NK-92 (cell line): ENCODE measurements around the gene WDFY4.

ENCODE experiments used
- DNase-seq: peaks from one replicate; lab custom pipeline; 2025; ENCODE audit not compliant: unreplicated experiment; lab: John Stamatoyannopoulos, UW

WDFY4 gene

DNA sequence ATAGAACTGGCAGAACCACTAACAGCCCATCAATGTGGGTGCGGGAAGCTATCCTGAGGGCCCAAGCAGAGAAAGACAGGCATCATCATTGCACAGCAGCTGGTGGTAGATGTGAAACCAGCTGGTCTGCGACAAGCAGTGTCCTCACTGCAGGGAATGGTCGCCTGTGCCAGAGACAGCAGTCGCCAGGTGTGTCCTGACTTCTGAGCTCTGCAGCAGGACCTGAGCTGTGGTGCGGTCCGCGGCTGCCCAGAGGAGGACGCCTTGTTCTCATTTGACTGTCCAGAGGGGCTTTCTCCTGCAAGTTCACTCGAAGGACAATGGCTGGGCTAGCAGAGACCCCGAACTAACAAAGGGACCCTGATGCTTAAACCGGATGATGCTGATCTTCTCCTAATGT is 157.6 kb downstream of the WDFY4 start:
- no peak for DNase-seq

- no peak for DNase-seq
Measured at GRCh38 chr10:48843198-48843597, 158.5 kb downstream of the WDFY4 start.

- DNase-seq, result no peak
Measured at GRCh38 chr10:48844616-48845015, 159.9 kb downstream of the WDFY4 start.

- DNase-seq, result no peak
Measured at GRCh38 chr10:48845512-48845911, 160.8 kb downstream of the WDFY4 start.

DNA sequence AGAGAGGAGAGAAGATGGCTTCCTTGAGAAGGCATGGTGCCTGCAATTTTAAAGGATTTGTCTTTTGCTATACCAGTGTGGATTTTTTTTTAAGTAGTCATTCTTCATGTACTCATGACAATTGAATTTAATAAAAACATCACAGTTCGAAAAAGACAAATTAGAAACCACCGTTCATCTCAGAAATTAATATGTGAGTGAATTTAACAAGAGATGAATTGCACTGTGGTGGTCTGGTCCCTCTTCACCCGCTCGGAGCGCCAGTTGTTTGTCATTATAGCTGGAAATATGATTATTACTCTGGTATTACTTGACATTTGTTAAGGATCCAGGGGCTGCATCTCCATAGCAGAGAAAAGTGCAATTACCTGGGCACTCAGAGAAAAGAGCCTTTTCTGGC is 163.0 kb downstream of the WDFY4 start:
- DNase-seq, result no peak

GRCh38 chr10:48856855-48857254 is 172.2 kb downstream of the WDFY4 start:
- no peak for DNase-seq

DNA sequence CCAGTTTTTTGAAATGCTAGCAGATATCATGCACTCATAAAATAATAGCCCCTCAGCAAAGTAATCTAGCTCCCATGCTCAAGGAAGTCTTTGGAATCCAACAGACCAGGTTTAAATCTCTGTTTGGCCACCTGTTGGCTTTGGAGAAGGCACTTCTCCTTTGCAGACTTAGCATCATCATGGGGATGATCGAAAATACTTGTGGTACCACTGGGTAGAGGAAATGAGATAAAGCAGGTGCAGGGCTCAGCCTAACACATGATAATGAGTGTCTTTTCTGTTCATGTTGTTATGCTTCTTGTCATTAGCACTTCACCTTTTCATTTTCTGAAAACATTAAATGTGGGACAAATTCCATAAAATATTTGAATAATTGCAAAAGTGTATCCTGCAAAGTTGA is 187.6 kb downstream of the WDFY4 start:
- DNase-seq, result no peak

GRCh38 chr10:48878091-48878490 is 193.4 kb downstream of the WDFY4 start:
- no peak for DNase-seq

- no peak for DNase-seq
Measured at GRCh38 chr10:48879451-48879850, 194.8 kb downstream of the WDFY4 start.

DNA sequence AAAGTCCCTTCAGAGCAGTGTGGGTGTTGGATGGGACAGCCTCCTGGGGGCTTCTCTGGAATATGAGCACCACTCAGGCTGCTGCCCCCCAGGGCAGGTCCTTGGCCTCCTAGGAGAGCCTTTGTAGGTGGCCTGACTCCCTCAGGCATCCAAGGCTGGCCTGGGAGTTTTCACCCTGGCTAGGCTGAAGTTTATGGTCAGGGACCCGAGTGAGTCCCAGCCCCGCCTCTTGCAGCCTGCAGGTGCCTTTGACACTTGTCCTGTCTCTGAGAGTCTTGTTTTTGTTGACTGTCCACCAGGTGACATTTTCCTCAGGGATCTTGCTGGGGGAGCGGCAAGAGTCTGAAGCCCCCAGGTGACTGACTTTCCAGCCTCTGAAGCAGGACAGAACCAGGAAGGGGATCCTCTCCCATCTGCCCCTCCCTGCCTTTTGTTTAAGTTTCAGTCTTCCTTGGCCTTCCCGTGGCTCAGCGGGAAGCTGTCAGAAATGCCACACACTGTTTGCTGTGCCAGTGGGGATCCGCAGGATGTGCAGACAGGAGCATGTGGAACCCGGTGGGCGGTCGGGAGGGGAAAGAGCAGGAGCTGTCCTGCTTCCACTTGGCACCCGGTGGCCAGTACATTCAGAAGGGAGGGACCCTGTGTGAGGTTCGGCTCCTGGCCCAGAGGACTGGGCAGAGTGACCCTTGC is 195.5 kb downstream of the WDFY4 start:
- DNase-seq, result no peak

- DNase-seq, result no peak
Measured at GRCh38 chr10:48881937-48882336, 197.3 kb downstream of the WDFY4 start.

- DNase-seq, result no peak
Measured at GRCh38 chr10:48882881-48883280, 198.2 kb downstream of the WDFY4 start.

DNA sequence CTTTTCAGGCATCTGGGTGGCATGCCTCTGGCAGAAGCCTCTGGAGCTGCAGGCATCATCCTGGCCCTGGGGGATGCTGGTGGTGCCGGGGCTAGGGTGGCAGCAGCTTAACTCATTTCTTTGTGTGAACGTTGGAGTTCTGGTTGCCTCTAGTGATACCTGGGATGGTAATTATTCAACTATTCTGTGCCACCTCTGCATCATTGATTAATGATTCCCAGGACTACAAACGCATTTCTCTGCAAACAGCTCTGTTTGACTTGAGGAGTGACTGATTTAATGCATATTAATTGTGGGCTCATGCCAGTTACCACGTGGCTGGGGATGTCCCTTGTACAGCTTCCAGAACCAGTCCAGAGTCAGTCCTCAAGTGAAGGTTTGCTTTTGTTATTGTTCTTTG is 199.0 kb downstream of the WDFY4 start:
- DNase-seq, result no peak

DNA sequence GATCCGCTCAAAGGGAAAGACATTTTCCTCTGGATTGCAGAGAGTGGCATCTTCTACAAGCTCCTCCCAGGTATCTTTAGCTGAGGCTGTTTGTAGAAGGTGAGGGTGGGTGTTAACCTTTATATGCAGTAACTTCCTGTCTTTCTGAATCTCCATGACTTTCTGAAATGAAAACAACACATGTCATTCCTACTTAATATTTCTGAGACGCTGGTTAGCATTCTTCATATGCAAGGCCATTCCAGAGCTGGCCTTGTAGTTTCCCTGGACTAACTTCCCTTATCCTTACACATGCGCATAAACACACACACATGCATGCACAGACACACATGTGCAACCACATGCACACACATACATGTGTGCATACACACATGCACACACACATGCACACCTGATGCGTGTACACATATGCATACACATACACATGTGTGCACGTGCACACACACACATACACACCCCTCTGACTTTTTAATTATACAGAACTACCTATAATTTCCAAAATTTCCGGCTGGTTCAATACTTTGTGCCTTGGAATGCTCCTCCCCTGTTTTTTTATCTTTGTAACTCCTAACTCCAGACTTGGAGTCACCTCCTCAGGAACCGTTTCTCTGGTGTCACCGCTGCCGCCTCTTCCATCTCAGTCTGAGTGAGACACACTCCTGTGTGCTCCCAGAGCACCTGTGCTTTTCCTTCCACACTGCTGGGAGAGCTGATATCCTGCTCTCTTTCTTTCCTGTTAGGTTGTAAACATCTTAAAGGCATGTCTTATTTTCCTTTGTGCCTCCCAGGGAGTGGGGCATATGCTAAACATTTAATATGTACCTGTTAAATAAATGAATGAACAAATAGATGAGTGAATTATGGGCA is 199.7 kb downstream of the WDFY4 start:
- DNase-seq, result no peak

GRCh38 chr10:48885376-48885775 is 200.7 kb downstream of the WDFY4 start:
- no peak for DNase-seq

GRCh38 chr10:48887982-48888381 is 203.3 kb downstream of the WDFY4 start:
- no peak for DNase-seq

DNA sequence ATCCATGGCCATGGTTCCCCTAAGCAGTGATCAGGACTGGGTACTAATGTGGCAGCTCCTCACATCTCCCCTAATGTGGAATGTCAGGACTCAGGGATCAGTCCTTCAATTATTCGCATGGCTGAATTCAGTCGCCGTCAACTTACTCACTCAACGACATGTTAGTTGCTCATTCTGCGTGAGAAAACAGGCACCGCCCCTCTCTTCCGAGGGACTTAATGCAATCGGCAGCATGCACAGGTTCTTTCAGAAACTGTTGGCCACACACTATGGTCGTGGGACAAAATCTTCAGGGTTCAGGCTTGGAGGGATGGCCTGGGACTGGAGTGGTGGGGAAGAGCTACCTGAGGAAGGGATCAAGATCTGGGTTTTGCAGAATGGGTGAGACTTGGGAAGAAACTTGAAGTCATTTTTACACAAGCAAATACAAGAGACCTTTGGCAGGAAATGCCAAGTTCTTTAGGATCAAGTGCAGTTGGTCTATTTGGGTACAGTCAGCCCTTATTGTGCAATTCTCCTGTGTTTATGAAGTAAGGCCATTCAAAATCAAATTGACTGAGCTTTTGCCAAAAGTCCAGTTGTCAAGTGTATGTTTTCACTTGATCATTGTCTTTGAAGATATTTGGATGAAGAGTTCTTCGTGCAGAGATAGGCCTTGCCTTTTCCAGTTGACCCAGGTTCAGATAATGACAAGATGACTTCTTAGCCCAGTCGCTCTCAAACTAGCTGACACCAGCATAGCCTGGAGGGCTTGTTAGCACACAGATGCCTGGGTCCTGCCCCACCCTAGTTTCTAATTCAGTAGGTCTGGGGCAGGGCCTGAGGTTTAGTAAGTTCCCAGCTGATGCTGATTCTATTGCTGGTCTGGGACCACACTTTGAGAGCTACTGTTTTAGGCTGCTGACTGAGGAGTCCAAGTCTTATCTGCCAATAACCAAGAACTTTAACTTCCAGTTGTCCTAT is 206.5 kb downstream of the WDFY4 start:
- DNase-seq, result no peak

DNA sequence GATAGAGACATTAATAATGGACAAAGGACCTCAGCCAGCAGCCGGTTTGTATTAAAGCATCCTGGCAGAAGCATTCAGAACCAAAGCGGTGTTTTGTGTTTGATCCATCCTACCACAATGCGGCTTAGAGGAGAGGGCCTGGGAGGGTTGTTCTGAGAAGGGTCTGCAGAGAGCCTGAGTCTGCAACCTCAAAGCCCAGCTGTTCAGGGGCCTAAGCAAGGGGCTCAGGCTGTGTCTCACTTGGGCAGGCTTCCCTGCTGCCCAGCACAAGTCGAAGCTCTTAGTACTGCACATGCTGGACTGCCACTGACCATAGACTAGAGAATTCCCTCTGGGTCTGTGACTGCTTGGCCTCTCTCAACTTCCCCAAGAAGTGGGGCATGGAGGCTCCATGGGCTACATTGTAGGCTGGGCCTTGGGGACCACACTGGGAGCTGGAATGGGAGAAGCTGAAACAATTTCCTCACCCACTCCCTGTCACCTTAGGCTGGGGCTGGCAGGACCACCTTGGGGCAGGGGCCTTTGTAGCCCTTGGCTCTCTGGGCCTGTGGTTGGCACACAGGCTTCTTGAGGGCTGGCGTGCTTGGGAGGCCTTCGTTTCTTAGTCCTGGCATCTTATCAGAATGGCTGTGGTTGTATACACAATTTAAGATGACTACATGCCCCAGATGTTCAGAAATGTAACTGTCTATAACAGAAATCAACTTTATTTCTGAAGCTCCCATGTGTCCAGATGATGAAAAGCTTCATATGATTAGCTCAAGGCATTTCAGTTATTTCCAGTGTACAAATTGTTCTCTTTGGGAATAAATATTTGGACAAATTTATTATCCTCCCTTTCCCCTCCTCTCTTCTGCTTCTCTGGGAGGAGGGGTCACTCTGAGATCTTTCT is 210.5 kb downstream of the WDFY4 start:
- DNase-seq, result no peak

DNA sequence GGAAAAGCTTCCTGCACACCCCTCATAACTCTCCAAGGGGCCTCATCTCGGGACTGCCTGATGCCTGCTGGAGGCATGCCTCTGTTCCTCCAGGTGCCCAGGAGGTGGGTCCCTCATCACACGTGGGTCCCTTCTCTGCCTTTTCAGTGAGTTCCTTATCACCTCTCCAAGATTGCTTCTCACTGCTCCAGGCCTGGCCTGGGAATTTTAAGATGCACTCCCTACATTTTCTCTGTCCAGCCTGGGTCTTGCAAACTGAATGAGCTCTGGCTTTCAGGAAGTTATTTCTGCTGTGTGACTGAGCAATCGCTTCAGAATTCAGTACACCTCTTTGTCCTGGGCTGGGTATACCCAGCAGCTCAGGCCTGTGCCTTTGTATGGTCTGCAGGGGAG is 211.1 kb downstream of the WDFY4 start:
- DNase-seq, result no peak

DNA sequence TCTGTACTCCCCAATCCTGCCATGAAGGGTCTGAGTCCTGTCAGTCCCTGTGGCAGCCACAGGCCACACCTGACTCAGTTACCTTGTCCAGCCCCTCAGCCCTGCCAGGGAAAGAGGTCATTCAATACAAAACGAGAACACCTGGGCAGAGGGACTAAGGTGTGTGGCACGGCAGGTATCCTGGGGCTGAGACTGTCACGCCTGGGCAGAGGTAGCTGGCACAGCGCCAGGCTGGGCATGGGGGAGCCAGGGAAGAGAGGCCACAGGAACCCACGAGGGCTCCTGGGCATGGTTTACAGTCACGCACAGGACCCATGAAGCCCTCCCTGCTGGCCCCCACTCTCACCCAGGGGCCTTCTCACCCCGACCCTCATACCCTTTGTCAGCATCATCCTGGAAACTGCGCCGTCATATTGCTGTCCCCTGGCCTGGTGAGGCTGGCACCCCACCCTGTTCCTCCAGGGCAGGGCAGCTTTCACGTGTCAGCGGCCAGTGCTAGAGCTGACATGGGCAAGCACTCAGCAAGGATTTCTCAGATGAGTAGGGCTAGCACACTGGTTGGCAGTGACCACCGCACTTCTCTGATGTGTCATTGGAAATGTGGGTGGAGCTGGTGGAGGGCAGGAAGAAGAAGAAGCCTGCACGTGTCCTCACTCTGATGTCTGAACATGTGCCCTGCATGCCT is 212.2 kb downstream of the WDFY4 start:
- no peak for DNase-seq
